CD4-positive, CD25-positive, alpha-beta regulatory T cell (primary cell): ENCODE results near the gene TLNRD1. TPM values are rescaled to one million over a fixed set of nuclear protein-coding genes. Genes with fewer than 3 reads are reported as not detected.
A peak's percentile ranks its signal among the peaks of the same experiment; 100 is the strongest.

ENCODE experiments used
- ATAC-seq, 2 donors: fragments of 150-1000 bp; cut with Tn5 transposase; one replicate each; pipeline ENCODE4 v1.10.0; 2021; ENCODE audit warnings: low read depth in 2 of 2, moderate number of reproducible peaks in 2 of 2, moderate library complexity in 1 of 2
- DNase-seq, 3 donors: peaks; one replicate each; pipeline versions ENCODE4 v3.0.0 to v3.0.0-alpha.2; 2012 to 2022; ENCODE audit warnings: mixed read lengths in 1 of 3
- H3K27ac ChIP-seq: one replicate; pipeline ENCODE4 v1.7.0; 2013; ENCODE audit warnings: mild to moderate bottlenecking, low read length; ENCODE audit not compliant: insufficient read depth, poor library complexity, severe bottlenecking
- H3K27me3 ChIP-seq: one replicate; pipeline ENCODE4 v1.7.0; 2013; ENCODE audit warnings: low read length; ENCODE audit not compliant: control insufficient read depth, insufficient read depth
- H3K36me3 ChIP-seq: one replicate; pipeline ENCODE4 v1.7.0; 2013; ENCODE audit warnings: mild to moderate bottlenecking, low read length, moderate library complexity; ENCODE audit not compliant: control insufficient read depth, insufficient read depth
- H3K4me1 ChIP-seq: 2 replicates; pipeline ENCODE4 v1.7.0; 2013; ENCODE audit warnings: mild to moderate bottlenecking, low read length; ENCODE audit not compliant: insufficient read depth, control insufficient read depth, poor library complexity, severe bottlenecking
- H3K4me3 ChIP-seq: one replicate; pipeline ENCODE4 v1.7.0; 2013; ENCODE audit warnings: low read depth, mild to moderate bottlenecking, low read length, moderate library complexity
- H3K9me3 ChIP-seq, 2 experiments: 1 replicate in 1 of 2; 2 replicates in 1 of 2; pipeline ENCODE4 v1.7.0; 2013; ENCODE audit warnings: low read length in 2 of 2, mild to moderate bottlenecking in 1 of 2, moderate library complexity in 1 of 2; ENCODE audit not compliant: control insufficient read depth in 2 of 2
- H3K27ac Mint-ChIP-seq, 3 donors: one replicate each; pipeline ENCODE4 v1.8.0; 2020 to 2022; ENCODE audit warnings: mild to moderate bottlenecking in 3 of 3, mixed read lengths in 3 of 3, moderate library complexity in 2 of 3
- H3K27me3 Mint-ChIP-seq: one replicate; pipeline ENCODE4 v1.8.0; 2022; ENCODE audit warnings: mild to moderate bottlenecking, mixed read lengths
- H3K36me3 Mint-ChIP-seq: one replicate; pipeline ENCODE4 v1.8.0; 2020; ENCODE audit warnings: mixed read lengths
- H3K4me1 Mint-ChIP-seq, 4 donors: one replicate each; pipeline ENCODE4 v1.8.0; 2020 to 2022; ENCODE audit warnings: mixed read lengths in 4 of 4, mild to moderate bottlenecking in 1 of 4
- H3K4me3 Mint-ChIP-seq, 4 donors: one replicate each; pipeline ENCODE4 v1.8.0; 2020 to 2022; ENCODE audit warnings: mild to moderate bottlenecking in 4 of 4, mixed read lengths in 4 of 4, moderate library complexity in 3 of 4
- H3K9me3 Mint-ChIP-seq, 7 donors: one replicate each; pipeline ENCODE4 v1.8.0; 2020 to 2022; ENCODE audit warnings: mixed read lengths in 7 of 7, mild to moderate bottlenecking in 3 of 7, moderate library complexity in 2 of 7
- polyA plus RNA-seq, 4 donors: library from polyadenylated mRNA; unstranded; fragments of 300-500 nt; fragmentation: Illumina TruSeq; gene quantifications; one replicate each; pipeline ENCODE4 v1.2.3, GENCODE V29; 2021
- total RNA-seq: library from RNA; stranded (reverse); gene quantifications from one replicate; pipeline ENCODE4 v1.2.3, GENCODE V29; 2022

Gene TLNRD1
- total and polyA plus RNA-seq, 5 donors from 2014 or later: 3.1 to 17.7 (median 4.6) TPM

DNA sequence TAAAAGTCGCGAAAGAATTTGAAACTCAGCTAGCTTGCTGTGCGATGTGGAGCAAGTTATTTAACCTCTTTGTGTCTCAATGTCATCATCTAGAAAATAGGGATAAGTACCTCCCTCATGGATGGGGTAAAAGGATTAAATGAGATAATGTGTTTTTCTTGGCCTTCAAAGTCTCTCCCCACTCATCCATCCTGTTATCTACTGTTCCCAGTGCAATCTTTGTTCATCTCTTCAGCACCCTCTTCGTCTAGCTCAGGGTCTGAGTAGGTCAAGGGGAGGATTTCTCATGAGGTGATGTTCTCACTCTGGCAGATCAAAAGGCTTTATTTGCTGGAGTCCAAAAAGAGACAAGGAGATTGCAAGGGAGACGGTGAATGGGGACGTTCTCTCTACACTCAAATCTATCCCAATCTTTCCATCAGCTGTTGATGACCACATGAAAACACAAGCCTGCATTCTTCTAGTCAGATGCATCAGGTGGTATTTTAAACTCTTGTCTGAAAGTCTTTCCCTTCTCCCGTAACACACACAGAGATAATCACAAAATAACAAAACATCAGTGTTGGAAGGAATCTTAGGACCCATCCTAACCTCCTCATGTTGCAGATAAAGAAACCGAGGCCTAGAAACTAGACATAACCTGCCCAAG is 12.5 kb upstream of the TLNRD1 start:
- peaks cover 44 to 83% (median 65%) of the 10 kb centered on the region in 4 donors for H3K4me1 Mint-ChIP-seq
- no peak overlapping the region for H3K27ac ChIP-seq
- no peaks in the 10 kb centered on the region for H3K9me3 ChIP-seq
- H3K27me3 ChIP-seq: no peaks in the 10 kb centered on the region
- peaks cover 5% of the 10 kb centered on the region for H3K36me3 ChIP-seq
- no peaks in the 10 kb centered on the region for H3K27me3 Mint-ChIP-seq
- H3K4me1 ChIP-seq: peaks cover 56% of the 10 kb centered on the region
- DNase-seq (no peak), ATAC-seq (no peak)
- peak overlapping the region; percentile 97 to 99 (median 99) for H3K4me3 Mint-ChIP-seq
- peak overlapping the region; percentile 97 for H3K4me3 ChIP-seq
- peak overlapping the region; percentile 99 to 100 (median 99) for H3K27ac Mint-ChIP-seq
- no peaks in the 10 kb centered on the region for H3K9me3 Mint-ChIP-seq
- peaks cover 12% of the 10 kb centered on the region for H3K36me3 Mint-ChIP-seq

DNA sequence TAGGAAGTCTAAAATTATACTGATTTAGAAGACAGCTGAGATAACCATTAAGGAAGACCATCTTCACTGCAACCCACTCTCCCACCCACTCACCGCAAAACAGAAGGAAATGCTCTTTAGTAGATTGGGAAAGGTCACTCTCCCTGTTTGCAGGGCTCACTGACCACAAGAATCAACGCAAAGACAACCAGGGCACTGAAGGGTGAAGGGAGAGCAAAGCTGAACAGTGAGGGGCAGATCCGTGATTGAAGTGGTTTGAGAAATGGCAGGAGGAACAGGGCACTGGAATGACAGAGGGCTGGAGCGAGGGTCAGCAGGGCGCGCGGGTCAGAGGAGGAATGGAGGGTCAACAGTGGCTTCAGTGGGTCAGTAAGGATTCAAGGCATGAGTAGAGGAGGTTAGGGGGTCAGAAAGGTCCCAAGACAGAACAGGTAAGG is 11.6 kb upstream of the TLNRD1 start:
- Mint-ChIP-seq H3K27ac (peak overlapping the region; percentile 99 to 100 (median 99)), H3K36me3 (peaks cover 12% of the 10 kb centered on the region), H3K27me3 (no peaks in the 10 kb centered on the region), H3K9me3 (no peaks in the 10 kb centered on the region), H3K4me1 (peaks cover 42 to 76% (median 59%) of the 10 kb centered on the region in 4 donors), H3K4me3 (peak overlapping the region; percentile 97 to 99 (median 99))
- no peak for ATAC-seq
- Histone ChIP-seq H3K4me3 (peak overlapping the region; percentile 97), H3K4me1 (peaks cover 56% of the 10 kb centered on the region), H3K27ac (peak overlapping the region; percentile 82), H3K9me3 (no peaks in the 10 kb centered on the region), H3K36me3 (peaks cover 5% of the 10 kb centered on the region), H3K27me3 (no peaks in the 10 kb centered on the region)
- no peak for DNase-seq

DNA sequence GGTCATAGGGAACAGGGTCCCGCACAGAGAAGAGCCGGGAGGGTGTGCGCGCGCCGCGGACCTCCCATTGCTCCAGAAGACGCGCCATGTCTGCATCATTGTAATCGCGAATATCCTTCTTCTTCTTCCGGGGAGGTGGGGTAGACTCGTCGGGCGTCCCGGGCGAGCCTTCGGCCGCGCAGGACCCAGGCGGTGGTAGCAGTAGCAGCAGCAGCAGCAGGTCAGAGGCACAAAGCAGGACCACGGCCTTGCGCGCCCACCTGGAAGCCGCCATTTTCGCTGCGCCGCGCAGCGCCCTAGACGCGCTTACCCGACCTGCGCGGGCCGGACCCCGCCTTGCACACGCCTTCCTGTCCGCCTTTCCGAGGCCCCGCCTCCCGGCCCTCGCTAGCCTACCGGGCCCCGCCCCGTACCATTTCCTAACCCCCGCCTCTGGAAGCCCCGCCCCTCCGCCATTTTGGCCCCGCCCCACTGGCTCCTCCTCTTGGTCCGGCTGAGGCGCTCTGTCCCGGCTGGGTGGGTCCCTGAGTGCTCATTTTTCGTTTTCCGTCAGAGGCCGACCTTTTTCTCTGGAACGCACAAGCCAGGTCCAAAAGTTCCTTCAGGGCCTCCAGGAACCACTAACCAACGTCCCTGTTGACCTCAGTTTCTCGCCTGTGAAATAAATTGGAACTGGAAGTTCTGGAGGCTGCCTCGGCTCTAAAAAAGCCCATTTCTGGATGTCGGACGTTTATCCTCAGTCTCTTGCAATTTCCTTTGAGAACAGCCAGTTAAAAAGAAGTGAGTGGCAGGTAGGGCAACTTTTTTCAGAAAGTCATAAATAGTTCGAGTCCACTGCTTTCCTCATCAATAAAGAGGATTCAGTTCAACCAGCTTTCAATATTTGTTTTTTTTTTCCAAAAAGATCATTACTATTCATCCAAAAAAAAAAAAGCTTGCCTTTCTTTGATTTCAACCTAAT is 10.9 kb upstream of the TLNRD1 start, which contains the start of gene MESD:
Gene MESD, minus strand, starts transcription at position 302 of the 961 bp plus-strand sequence. Its CDS starts 28 bp downstream, at position 274.
- Histone ChIP-seq H3K4me1 (peaks cover 56% of the 10 kb centered on the region), H3K4me3 (peak within 1 kb of the TSS; percentile 97), H3K9me3 (no peaks in the 10 kb centered on the region), H3K36me3 (peaks cover 5% of the 10 kb centered on the region), H3K27me3 (no peaks in the 10 kb centered on the region), H3K27ac (peak within 1 kb of the TSS; percentile 82)
- DNase-seq (peak; percentile 93 to 98 (median 95)), ATAC-seq (peak; percentile 100)
- peak within 1 kb of the TSS; percentile 97 to 99 (median 99) for H3K4me3 Mint-ChIP-seq
- H3K36me3 Mint-ChIP-seq: peaks cover 12% of the 10 kb centered on the region
- H3K4me1 Mint-ChIP-seq: peaks cover 38 to 70% (median 54%) of the 10 kb centered on the region in 4 donors
- no peaks in the 10 kb centered on the region for H3K9me3 Mint-ChIP-seq
- peak within 1 kb of the TSS; percentile 99 to 100 (median 99) for H3K27ac Mint-ChIP-seq
- H3K27me3 Mint-ChIP-seq: no peaks in the 10 kb centered on the region

DNA sequence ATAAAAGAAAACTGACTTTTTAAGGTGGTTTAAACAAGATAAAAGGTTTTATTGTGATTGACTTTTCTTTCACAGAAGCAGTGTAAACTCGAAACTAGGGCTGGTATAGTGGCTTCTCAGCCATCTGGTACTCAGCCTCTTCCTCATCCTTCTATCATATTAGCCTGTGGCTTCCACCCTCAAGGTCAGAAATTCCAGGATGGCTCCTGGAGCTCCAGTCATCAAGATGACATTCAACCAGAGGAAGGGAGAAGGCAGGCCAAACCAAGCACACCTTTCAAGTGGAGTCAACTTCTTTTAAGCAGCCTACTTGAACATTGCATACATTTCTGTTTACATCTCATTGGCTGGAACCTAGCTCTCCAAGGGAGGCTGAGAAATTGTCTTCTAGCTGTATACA is 9.8 kb upstream of the TLNRD1 start:
- no peak for ATAC-seq
- Mint-ChIP-seq H3K9me3 (peaks cover 0 to 2% (median 0%) of the 10 kb centered on the region in 7 donors), H3K27ac (peak overlapping the region; percentile 10 to 99 (median 81)), H3K4me1 (peaks cover 31 to 65% (median 46%) of the 10 kb centered on the region in 4 donors), H3K27me3 (no peaks in the 10 kb centered on the region), H3K4me3 (peak overlapping the region; percentile 56 to 99 (median 84)), H3K36me3 (peaks cover 9% of the 10 kb centered on the region)
- no peaks in the 10 kb centered on the region for H3K9me3 ChIP-seq
- H3K4me3 ChIP-seq: peak overlapping the region; percentile 22
- peaks cover 51% of the 10 kb centered on the region for H3K4me1 ChIP-seq
- peak overlapping the region; percentile 82 for H3K27ac ChIP-seq
- peak in 1 of 3 donors; percentile 51 for DNase-seq
- no peaks in the 10 kb centered on the region for H3K27me3 ChIP-seq
- no peaks in the 10 kb centered on the region for H3K36me3 ChIP-seq

DNA sequence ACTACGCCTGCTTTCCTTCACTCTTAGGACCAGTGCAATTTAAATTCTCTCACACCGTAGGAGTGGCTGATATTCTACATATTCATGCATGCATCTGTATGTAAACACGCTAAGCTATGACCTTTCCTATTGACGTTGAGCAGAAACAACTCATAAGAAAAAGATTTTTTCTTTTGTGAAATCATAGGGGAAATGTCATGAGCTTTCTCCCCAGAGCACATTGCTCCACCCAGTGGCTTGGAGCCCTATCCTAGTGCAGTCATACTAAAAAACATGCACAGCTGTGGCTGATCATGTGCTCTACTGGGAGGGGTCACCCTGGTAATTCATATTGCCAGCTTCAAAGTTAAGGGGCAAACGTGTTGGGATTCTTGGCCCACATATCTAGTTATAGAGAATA is 9.3 kb upstream of the TLNRD1 start:
- Mint-ChIP-seq H3K4me3 (peak overlapping the region; percentile 45 to 99 (median 63)), H3K27ac (peak overlapping the region; percentile 10 to 99 (median 81)), H3K4me1 (peaks cover 28 to 64% (median 45%) of the 10 kb centered on the region in 4 donors), H3K9me3 (peaks cover 0 to 5% (median 0%) of the 10 kb centered on the region in 7 donors), H3K27me3 (no peaks in the 10 kb centered on the region), H3K36me3 (peaks cover 6% of the 10 kb centered on the region)
- Histone ChIP-seq H3K36me3 (no peaks in the 10 kb centered on the region), H3K4me1 (peaks cover 50% of the 10 kb centered on the region), H3K27me3 (no peaks in the 10 kb centered on the region), H3K27ac (no peak overlapping the region), H3K9me3 (peaks cover 0 to 3% of the 10 kb centered on the region in 2 experiments), H3K4me3 (peak overlapping the region; percentile 22)
- DNase-seq (peak in 2 of 3 donors; percentile 23 to 88), ATAC-seq (no peak)

DNA sequence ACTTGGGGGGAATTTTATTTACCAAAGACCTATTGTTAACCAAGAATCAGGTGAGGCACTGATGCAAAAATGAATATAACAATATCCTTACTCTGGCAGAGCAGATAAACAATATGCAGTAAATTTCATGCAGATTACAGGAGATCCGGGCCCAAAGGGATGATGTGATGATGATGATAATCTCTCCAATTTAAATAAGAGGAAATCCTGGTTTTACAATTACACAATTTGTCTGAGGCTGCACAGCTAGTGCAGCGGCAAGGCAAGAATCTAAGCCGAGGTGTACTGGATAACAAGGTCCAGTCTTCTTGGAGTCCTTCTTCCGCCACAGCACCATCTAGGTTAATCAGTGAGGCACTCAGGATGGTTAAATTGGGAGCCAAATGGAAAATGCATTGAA is 8.7 kb upstream of the TLNRD1 start:
- no peak overlapping the region for H3K27ac ChIP-seq
- Mint-ChIP-seq H3K9me3 (peaks cover 0 to 5% (median 0%) of the 10 kb centered on the region in 7 donors), H3K27me3 (no peaks in the 10 kb centered on the region), H3K27ac (peak overlapping the region in 2 of 3 donors; percentile 27 to 99), H3K36me3 (peaks cover 6% of the 10 kb centered on the region), H3K4me1 (peaks cover 28 to 60% (median 39%) of the 10 kb centered on the region in 4 donors), H3K4me3 (peak overlapping the region in 2 of 4 donors; percentile 70 to 99)
- peaks cover 44% of the 10 kb centered on the region for H3K4me1 ChIP-seq
- peaks cover 0 to 3% of the 10 kb centered on the region in 2 experiments for H3K9me3 ChIP-seq
- no peak overlapping the region for H3K4me3 ChIP-seq
- no peaks in the 10 kb centered on the region for H3K36me3 ChIP-seq
- DNase-seq (no peak), ATAC-seq (no peak)
- no peaks in the 10 kb centered on the region for H3K27me3 ChIP-seq

DNA sequence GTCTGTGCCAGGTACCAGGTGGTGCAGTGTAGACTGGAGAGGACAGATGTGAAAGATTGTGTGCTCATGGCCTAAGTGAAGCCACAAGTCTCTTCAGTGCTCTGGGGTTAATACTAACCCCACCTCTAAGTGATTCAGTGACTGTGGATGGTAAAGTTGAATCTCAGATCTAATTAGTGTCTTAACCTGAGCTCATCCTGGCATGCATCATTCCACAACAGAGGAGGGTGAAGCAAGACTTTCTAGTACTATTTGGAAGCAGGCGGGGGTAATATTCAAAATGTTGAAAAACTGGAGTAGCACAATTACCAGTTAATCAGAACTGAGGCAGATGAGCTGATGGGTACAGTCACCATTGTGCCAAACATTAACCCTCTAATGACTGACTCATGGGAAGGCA is 8.3 kb upstream of the TLNRD1 start:
- ATAC-seq: no peak
- H3K36me3 Mint-ChIP-seq: peaks cover 6% of the 10 kb centered on the region
- no peaks in the 10 kb centered on the region for H3K27me3 ChIP-seq
- no peak for DNase-seq
- H3K27ac ChIP-seq: no peak overlapping the region
- H3K4me1 Mint-ChIP-seq: peaks cover 28 to 61% (median 36%) of the 10 kb centered on the region in 4 donors
- no peak overlapping the region for H3K4me3 ChIP-seq
- peaks cover 0 to 3% of the 10 kb centered on the region in 2 experiments for H3K9me3 ChIP-seq
- H3K27me3 Mint-ChIP-seq: no peaks in the 10 kb centered on the region
- peak overlapping the region in 1 of 3 donors; percentile 27 for H3K27ac Mint-ChIP-seq
- H3K9me3 Mint-ChIP-seq: peaks cover 0 to 8% (median 0%) of the 10 kb centered on the region in 7 donors
- H3K4me1 ChIP-seq: peaks cover 39% of the 10 kb centered on the region
- H3K36me3 ChIP-seq: no peaks in the 10 kb centered on the region
- peak overlapping the region in 1 of 4 donors; percentile 70 for H3K4me3 Mint-ChIP-seq
